ENCODE data around the gene NPLOC4.

DNA sequence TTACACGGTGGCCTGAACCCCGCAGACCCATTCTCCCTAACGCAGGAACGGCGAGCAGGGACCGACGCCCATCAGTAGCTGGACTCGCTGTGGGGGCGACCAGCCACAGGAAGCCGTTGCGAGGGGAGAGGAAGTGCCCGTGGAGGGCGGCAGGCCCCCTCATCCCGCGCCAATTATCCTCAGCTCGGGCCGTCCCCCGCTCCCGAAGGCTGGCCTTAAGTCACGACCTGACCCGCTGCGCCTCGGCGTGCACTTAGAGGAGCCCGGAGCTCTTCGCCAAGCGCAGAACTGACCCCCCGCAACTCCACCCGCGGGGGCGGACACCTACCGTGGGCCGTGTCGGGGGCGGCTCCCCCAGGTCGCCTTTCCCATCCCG, 46.3 kb upstream of the NPLOC4 start:
- no peak for TF ChIP-seq GABPB1 (CRISPR knock-in tag; IDR thresholded peaks at IDR 0.05)
- TF ChIP-seq, protein P1, sequence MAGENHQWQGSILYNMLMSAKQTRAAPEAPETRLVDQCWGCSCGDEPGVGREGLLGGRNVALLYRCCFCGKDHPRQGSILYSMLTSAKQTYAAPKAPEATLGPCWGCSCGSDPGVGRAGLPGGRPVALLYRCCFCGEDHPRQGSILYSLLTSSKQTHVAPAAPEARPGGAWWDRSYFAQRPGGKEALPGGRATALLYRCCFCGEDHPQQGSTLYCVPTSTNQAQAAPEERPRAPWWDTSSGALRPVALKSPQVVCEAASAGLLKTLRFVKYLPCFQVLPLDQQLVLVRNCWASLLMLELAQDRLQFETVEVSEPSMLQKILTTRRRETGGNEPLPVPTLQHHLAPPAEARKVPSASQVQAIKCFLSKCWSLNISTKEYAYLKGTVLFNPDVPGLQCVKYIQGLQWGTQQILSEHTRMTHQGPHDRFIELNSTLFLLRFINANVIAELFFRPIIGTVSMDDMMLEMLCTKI (IDR thresholded peaks at IDR 0.05; ENCODE audit: partially characterized antibody): no peak
- TF ChIP-seq, protein P2, sequence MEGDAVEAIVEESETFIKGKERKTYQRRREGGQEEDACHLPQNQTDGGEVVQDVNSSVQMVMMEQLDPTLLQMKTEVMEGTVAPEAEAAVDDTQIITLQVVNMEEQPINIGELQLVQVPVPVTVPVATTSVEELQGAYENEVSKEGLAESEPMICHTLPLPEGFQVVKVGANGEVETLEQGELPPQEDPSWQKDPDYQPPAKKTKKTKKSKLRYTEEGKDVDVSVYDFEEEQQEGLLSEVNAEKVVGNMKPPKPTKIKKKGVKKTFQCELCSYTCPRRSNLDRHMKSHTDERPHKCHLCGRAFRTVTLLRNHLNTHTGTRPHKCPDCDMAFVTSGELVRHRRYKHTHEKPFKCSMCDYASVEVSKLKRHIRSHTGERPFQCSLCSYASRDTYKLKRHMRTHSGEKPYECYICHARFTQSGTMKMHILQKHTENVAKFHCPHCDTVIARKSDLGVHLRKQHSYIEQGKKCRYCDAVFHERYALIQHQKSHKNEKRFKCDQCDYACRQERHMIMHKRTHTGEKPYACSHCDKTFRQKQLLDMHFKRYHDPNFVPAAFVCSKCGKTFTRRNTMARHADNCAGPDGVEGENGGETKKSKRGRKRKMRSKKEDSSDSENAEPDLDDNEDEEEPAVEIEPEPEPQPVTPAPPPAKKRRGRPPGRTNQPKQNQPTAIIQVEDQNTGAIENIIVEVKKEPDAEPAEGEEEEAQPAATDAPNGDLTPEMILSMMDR (IDR thresholded peaks at IDR 0.05 in 2 of 3, conservative IDR thresholded peaks at IDR 0.05 in 1 of 3; ENCODE audit: insufficient read depth in 2 of 3, low read depth in 1 of 3, low read length in 3 of 3): no peak
- no peak for TF ChIP-seq HCFC1 (IDR thresholded peaks at IDR 0.05; ENCODE audit: low read depth, low read length)
- TF ChIP-seq ZNF274 (IDR thresholded peaks at IDR 0.05; ENCODE audit: borderline replicate concordance, low read depth, low read length): no peak
- TF ChIP-seq CHCHD3 (CRISPR knock-in tag; IDR thresholded peaks at IDR 0.05): no peak
- TF ChIP-seq TAF1 (IDR thresholded peaks at IDR 0.05; ENCODE audit: control insufficient read depth, extremely low read depth, insufficient read depth, low read length, severe bottlenecking): no peak
- TF ChIP-seq, protein P3, sequence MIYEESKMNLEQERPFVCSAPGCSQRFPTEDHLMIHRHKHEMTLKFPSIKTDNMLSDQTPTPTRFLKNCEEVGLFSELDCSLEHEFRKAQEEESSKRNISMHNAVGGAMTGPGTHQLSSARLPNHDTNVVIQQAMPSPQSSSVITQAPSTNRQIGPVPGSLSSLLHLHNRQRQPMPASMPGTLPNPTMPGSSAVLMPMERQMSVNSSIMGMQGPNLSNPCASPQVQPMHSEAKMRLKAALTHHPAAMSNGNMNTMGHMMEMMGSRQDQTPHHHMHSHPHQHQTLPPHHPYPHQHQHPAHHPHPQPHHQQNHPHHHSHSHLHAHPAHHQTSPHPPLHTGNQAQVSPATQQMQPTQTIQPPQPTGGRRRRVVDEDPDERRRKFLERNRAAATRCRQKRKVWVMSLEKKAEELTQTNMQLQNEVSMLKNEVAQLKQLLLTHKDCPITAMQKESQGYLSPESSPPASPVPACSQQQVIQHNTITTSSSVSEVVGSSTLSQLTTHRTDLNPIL (CRISPR knock-in tag; IDR thresholded peaks at IDR 0.05): no peak
- no peak for TF ChIP-seq TRIM24 (IDR thresholded peaks at IDR 0.05)
- no peak for TF ChIP-seq NFYB (IDR thresholded peaks at IDR 0.05; ENCODE audit: extremely low read depth, insufficient read length)

Data from K562 (cell line).